ENCODE measurements around the gene FAM168A.

The FAM168A gene

GRCh38 chr11:73397468-73398131 lies 200.3 kb downstream of the FAM168A start:
- no peak overlapping the region for H3K4me3 ChIP-seq (ENCODE audit: low read depth, low read length)
- no peak for DNase-seq (ENCODE audit: low read depth)

- no peak for DNase-seq (ENCODE audit: low read depth)
- no peak overlapping the region for H3K4me3 ChIP-seq (ENCODE audit: low read depth, low read length)
Measured at GRCh38 chr11:73396985-73397384, 200.9 kb downstream of the FAM168A start.

DNA sequence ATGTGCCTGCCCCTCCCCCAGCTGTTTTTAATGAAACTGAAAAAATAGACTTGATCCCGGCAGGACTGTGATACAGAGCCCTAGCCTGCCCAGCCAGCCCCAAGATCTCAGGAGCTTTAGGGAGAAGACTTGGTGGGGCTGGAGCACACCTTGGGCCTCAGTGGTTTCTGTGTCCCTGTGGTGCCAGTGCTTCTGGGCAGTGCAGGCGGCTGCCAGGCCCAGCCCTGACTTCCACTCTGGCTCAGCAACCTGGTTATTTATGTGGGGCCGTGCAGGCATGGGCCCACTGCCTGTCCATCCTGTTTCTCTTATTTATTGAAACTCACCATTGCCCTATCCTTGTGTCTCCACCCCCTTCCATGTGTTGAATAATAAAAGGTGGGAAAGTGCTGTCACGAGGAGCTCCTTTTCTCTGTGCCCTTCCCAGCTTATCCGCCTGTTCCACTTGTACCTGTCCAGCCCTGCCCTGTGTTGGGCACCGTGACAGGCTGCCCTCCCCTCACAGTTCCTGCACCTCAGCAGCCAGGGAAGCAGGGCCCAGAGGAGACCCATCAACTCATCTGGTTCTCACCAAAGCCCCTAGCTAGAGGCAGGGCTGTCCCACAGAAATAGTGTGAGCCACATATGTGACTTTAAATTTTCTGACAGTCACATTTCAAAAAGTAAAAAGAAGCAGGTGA lies 201.5 kb downstream of the FAM168A start:
- no peak overlapping the region for H3K4me3 ChIP-seq (ENCODE audit: low read depth, low read length)
- no peak for DNase-seq (ENCODE audit: low read depth)

DNA sequence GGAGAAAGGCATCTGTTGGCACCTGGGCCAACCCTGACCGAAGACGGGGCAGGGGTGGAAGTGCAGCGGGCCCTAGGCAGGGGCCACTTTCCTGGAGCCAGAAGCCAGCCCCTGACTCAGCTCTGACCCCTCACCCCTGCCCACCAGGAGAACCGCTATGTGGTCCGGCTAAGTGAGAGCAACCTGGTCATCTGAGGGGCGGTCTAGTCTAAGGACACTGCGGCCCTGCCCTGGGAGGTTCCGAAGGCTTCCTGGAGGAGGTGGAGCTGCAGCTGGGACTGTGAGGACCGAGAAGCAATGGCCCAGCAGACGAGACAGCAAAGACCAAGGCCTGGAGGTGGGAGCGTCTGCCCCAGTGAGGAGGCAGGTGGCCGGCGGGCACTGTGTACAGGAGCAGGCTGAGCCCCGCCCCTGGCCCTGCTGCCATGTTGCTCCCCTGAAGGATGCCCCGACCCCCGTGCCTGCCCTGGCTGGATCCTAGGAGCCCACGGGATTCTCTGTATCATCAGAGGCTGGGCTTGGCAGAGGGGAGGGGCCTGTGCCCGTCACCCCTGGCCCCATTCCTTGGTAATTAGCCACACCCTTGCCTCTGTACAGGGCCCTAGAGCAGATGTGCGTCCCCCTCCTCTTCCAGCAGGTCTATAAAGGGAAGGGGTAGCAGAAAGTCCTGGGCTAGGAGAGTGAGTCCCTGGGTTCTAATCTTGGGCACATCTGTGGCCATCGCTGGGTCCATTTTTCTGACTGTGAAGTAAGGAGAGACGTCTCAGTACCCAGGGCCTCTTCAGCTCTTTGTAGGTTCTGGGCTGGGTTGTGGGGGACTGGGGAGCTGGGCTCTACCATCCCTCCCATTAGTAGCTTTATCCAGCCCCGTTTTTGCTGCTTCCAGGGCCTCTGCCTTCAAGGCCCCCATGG lies 202.4 kb downstream of the FAM168A start:
- no peak overlapping the region for H3K4me3 ChIP-seq (ENCODE audit: low read depth, low read length)
- DNase-seq (ENCODE audit: low read depth) = no peak

- DNase-seq (ENCODE audit: low read depth) = no peak
- H3K4me3 ChIP-seq (ENCODE audit: low read depth, low read length) = no peak overlapping the region
Measured at GRCh38 chr11:73394416-73395296, 203.3 kb downstream of the FAM168A start.

GRCh38 chr11:73393479-73394415 lies 204.2 kb downstream of the FAM168A start:
- H3K4me3 ChIP-seq (ENCODE audit: low read depth, low read length) = no peak overlapping the region
- no peak for DNase-seq (ENCODE audit: low read depth)

- DNase-seq (ENCODE audit: low read depth) = no peak
- no peak overlapping the region for H3K4me3 ChIP-seq (ENCODE audit: low read depth, low read length)
Measured at GRCh38 chr11:73393011-73393380, 204.9 kb downstream of the FAM168A start.

DNA sequence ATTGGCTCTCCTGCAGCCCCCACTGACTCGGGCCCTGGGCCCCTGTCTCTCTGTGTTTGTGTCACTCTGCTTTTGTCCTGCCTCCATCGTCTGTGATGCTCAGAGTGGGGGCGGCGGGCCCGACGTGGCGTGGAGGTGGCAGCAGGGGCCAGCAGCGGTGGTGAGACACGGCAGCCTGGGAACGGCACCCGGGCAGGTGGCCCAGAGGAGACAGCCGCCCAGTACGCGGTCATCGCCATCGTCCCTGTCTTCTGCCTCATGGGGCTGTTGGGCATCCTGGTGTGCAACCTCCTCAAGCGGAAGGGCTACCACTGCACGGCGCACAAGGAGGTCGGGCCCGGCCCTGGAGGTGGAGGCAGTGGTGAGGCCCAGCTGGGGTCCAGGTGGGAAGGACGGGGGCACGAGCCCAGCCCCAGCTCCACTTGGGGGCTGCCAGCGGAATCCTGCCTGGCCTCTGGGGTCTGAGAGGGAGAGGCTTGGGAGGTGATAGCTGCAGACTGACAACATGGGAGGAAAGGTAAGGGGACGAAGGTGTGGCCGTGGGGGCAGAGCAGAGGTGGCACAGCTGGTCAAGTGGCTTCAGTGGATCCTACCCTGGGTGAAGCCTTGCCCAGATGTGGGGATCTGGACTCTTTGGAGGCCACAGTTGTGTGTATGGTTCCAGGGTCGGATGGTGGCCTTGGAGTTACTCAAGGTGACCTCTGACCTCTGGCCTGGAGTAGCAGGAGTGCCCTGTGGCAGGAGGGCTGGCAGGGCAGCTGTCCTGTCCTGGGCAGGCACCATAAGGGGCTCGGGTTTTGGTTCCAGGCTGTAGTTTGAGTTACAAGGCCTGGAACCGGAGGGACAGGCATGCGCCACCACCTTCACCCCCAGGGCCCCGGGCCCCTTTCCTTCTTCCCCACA lies 205.6 kb downstream of the FAM168A start:
- H3K4me3 ChIP-seq (ENCODE audit: low read depth, low read length) = no peak overlapping the region
- DNase-seq (ENCODE audit: low read depth) = no peak

DNA sequence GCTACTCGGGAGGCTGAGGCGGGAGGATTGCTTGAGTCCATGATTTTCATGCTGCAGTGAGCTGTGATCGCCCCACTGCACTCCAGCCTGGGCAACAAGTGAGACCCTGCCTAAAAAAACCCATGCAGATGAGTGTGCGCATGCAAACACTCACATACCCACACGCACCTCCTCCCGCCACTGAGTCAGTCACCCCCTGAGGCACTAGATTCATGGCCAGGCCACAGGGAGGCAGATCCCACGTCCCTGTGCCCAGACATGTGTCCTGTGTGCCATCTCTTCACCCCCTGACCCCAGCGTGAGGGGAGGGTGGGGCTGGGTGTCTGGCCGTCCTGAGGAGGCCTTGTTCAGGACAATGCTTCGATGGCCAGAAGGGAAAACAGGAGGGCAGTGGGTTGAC lies 206.2 kb downstream of the FAM168A start:
- H3K4me3 ChIP-seq (ENCODE audit: low read depth, low read length) = no peak overlapping the region
- no peak for DNase-seq (ENCODE audit: low read depth)

DNA sequence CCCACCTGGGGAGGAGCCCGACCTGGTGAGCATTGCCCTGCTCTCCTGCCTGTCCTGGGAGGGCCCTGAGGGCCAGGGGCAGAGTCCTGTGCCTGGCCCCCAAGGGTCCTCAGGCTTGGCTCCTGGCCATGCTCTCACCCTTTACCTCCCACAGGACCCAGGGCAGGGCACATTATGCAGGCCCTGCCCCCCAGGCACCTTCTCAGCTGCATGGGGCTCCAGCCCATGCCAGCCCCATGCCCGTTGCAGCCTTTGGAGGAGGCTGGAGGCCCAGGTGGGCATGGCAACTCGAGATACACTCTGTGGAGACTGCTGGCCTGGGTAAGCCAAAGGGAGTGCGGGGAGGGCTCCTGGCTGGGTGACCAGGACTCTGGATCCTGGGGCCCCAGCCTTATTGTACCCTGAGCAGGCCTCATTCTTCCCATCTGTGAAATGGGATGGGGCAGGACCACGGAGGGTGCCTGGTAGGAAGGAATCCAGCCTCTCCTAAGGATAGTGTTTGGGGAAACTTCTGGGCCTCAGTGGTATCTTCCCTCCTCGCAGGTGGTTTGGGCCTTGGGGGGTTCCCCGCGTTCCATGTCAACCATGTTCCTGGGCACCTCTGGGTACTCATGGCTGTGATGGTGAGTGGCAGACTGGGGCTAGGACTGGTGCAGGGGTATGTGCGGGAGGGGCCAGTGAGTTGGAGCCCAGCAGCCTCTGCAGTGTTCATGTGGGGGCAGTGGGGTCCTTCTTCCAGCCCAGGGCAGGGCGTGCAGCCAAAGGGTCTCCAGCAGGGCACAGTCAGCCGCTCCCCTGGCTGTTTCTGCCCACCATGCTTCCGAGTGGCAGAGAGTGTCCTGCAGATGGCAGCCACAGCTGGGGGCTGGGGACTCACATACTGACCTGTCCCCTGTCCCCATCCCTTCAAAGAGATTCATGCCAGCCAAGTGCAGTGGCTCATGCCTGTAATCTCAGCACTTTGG lies 207.0 kb downstream of the FAM168A start:
- no peak overlapping the region for H3K4me3 ChIP-seq (ENCODE audit: low read depth, low read length)
- DNase-seq (ENCODE audit: low read depth) = no peak

DNA sequence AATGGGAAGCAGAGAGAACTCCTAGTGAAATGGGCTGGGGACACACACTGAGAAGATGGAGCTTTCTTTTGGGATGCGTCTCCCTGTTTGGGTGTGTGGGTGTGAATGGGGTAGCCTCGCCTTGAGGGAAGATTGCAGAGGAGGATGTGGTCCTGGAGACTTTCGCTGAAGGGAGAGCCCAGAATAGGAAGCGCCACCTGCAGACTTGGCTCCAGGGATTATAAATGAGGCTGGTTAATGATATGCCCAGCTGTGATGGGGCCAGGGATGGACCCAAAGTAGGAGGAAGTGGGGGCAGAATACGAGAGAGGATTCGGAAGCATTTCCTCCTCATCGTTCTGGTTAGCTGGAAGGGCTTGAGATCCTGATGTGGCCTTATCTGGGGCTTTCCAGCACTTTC lies 208.0 kb downstream of the FAM168A start:
- no peak for DNase-seq (ENCODE audit: low read depth)
- H3K4me3 ChIP-seq (ENCODE audit: low read depth, low read length) = no peak overlapping the region

DNA sequence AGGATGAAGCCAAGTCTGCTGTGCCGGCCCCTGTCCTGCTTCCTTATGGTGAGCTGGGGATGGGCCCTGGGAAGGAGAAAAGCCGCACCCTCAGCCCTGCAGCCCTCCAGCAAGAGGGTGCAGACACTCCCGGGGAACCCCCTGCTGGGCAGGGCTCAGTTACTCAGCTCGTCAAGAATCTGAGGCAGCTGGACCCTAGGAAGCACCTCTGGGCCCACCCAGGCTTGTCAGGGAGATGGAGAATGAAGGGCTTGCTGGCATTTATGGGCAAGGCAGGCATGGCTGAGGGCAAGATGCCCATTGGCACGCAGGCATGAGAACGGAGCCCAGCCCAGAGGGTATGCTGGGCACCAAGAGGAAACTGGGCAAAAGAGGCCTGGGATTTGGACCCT lies 208.8 kb downstream of the FAM168A start:
- DNase-seq (ENCODE audit: low read depth) = no peak
- H3K4me3 ChIP-seq (ENCODE audit: low read depth, low read length) = no peak overlapping the region

GRCh38 chr11:73388265-73389133 lies 209.4 kb downstream of the FAM168A start:
- no peak for DNase-seq (ENCODE audit: low read depth)
- H3K4me3 ChIP-seq (ENCODE audit: low read depth, low read length) = no peak overlapping the region

- no peak for DNase-seq (ENCODE audit: low read depth)
- H3K4me3 ChIP-seq (ENCODE audit: low read depth, low read length) = no peak overlapping the region
Measured at GRCh38 chr11:73387594-73388264, 210.2 kb downstream of the FAM168A start.

DNA sequence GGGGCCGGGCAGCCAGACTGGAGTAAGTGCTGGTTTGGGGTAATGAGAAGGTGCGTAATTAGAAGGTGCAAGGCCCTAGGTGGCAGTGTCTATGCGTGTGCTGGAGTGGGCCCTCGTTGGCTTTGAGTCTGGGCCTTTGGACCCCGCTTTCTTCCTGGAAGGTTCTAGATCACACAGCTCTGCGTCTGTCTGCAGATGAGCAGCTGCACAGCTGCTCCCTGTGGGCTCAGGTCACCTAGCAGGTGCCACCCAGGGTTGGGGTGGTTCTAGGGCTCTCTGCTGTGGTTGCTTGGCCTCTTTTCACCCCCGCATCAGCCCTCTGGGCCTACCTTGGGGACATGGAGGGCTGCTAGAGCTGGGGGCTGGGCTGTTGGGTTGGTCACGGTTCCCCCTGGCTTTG lies 211.4 kb downstream of the FAM168A start:
- H3K4me3 ChIP-seq (ENCODE audit: low read depth, low read length) = no peak overlapping the region
- DNase-seq (ENCODE audit: low read depth) = no peak
